ENCODE measurements around the gene MOV10L1. TPM values are rescaled to one million over a fixed set of nuclear protein-coding genes. Genes with fewer than 3 reads are reported as not detected.

MOV10L1 gene
- total and polyA plus RNA-seq, 2 experiments from 2014 or later: 0.73 to 1.8 TPM

DNA sequence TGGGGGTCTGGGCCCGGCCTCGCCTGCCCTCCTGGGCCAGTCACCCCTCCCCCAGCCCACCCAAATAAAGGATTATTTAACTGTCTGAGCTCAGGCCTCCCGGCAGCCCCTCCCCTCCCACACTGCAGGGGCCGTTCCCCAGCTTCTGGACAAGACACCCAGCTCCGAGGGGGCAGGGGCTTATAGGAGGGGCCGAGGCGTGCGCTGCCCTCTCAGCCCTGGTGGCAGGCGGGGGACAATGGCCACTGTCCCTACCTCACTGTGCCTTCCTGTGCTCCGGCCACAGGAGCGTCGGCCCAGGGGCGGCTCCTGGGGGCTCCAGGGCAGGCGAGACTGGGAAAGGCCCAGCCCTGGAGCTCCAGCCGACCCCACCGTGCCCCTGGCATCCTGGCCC, 108.8 kb downstream of the MOV10L1 start:
- TF ChIP-seq STAT1 (IDR thresholded peaks at IDR 0.05; ENCODE audit: unreplicated experiment): no peak
- TF ChIP-seq CREB1 (CRISPR knock-in tag; IDR thresholded peaks at IDR 0.05; ENCODE audit: low read depth): no peak
- no peak; the same call in 1 of the 2 replicates for TF ChIP-seq POLR2AphosphoS5 (IDR thresholded peaks at IDR 0.05; ENCODE audit: low read depth)
- no peak for TF ChIP-seq NANOG (IDR thresholded peaks at IDR 0.05; ENCODE audit: borderline replicate concordance)
- no peak for TF ChIP-seq JUNB (IDR thresholded peaks at IDR 0.05; ENCODE audit: unreplicated experiment)
- TF ChIP-seq, protein P1, sequence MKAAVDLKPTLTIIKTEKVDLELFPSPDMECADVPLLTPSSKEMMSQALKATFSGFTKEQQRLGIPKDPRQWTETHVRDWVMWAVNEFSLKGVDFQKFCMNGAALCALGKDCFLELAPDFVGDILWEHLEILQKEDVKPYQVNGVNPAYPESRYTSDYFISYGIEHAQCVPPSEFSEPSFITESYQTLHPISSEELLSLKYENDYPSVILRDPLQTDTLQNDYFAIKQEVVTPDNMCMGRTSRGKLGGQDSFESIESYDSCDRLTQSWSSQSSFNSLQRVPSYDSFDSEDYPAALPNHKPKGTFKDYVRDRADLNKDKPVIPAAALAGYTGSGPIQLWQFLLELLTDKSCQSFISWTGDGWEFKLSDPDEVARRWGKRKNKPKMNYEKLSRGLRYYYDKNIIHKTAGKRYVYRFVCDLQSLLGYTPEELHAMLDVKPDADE (IDR thresholded peaks at IDR 0.05): no peak
- no peak for TF ChIP-seq EZH2 (IDR thresholded peaks at IDR 0.05; ENCODE audit: low read depth, unreplicated experiment)
- no peak for TF ChIP-seq ZNF331 (CRISPR knock-in tag; IDR thresholded peaks at IDR 0.05; ENCODE audit: low read depth)
- TF ChIP-seq, protein P2, sequence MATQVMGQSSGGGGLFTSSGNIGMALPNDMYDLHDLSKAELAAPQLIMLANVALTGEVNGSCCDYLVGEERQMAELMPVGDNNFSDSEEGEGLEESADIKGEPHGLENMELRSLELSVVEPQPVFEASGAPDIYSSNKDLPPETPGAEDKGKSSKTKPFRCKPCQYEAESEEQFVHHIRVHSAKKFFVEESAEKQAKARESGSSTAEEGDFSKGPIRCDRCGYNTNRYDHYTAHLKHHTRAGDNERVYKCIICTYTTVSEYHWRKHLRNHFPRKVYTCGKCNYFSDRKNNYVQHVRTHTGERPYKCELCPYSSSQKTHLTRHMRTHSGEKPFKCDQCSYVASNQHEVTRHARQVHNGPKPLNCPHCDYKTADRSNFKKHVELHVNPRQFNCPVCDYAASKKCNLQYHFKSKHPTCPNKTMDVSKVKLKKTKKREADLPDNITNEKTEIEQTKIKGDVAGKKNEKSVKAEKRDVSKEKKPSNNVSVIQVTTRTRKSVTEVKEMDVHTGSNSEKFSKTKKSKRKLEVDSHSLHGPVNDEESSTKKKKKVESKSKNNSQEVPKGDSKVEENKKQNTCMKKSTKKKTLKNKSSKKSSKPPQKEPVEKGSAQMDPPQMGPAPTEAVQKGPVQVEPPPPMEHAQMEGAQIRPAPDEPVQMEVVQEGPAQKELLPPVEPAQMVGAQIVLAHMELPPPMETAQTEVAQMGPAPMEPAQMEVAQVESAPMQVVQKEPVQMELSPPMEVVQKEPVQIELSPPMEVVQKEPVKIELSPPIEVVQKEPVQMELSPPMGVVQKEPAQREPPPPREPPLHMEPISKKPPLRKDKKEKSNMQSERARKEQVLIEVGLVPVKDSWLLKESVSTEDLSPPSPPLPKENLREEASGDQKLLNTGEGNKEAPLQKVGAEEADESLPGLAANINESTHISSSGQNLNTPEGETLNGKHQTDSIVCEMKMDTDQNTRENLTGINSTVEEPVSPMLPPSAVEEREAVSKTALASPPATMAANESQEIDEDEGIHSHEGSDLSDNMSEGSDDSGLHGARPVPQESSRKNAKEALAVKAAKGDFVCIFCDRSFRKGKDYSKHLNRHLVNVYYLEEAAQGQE (IDR thresholded peaks at IDR 0.05; ENCODE audit: unreplicated experiment): no peak
- TF ChIP-seq, protein P3, sequence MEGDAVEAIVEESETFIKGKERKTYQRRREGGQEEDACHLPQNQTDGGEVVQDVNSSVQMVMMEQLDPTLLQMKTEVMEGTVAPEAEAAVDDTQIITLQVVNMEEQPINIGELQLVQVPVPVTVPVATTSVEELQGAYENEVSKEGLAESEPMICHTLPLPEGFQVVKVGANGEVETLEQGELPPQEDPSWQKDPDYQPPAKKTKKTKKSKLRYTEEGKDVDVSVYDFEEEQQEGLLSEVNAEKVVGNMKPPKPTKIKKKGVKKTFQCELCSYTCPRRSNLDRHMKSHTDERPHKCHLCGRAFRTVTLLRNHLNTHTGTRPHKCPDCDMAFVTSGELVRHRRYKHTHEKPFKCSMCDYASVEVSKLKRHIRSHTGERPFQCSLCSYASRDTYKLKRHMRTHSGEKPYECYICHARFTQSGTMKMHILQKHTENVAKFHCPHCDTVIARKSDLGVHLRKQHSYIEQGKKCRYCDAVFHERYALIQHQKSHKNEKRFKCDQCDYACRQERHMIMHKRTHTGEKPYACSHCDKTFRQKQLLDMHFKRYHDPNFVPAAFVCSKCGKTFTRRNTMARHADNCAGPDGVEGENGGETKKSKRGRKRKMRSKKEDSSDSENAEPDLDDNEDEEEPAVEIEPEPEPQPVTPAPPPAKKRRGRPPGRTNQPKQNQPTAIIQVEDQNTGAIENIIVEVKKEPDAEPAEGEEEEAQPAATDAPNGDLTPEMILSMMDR (conservative IDR thresholded peaks at IDR 0.05; ENCODE audit: low read depth in 2 of 2): no peak
- TF ChIP-seq EZH2phosphoT487 (IDR thresholded peaks at IDR 0.05; ENCODE audit: unreplicated experiment): no peak
- TF ChIP-seq, protein P4, sequence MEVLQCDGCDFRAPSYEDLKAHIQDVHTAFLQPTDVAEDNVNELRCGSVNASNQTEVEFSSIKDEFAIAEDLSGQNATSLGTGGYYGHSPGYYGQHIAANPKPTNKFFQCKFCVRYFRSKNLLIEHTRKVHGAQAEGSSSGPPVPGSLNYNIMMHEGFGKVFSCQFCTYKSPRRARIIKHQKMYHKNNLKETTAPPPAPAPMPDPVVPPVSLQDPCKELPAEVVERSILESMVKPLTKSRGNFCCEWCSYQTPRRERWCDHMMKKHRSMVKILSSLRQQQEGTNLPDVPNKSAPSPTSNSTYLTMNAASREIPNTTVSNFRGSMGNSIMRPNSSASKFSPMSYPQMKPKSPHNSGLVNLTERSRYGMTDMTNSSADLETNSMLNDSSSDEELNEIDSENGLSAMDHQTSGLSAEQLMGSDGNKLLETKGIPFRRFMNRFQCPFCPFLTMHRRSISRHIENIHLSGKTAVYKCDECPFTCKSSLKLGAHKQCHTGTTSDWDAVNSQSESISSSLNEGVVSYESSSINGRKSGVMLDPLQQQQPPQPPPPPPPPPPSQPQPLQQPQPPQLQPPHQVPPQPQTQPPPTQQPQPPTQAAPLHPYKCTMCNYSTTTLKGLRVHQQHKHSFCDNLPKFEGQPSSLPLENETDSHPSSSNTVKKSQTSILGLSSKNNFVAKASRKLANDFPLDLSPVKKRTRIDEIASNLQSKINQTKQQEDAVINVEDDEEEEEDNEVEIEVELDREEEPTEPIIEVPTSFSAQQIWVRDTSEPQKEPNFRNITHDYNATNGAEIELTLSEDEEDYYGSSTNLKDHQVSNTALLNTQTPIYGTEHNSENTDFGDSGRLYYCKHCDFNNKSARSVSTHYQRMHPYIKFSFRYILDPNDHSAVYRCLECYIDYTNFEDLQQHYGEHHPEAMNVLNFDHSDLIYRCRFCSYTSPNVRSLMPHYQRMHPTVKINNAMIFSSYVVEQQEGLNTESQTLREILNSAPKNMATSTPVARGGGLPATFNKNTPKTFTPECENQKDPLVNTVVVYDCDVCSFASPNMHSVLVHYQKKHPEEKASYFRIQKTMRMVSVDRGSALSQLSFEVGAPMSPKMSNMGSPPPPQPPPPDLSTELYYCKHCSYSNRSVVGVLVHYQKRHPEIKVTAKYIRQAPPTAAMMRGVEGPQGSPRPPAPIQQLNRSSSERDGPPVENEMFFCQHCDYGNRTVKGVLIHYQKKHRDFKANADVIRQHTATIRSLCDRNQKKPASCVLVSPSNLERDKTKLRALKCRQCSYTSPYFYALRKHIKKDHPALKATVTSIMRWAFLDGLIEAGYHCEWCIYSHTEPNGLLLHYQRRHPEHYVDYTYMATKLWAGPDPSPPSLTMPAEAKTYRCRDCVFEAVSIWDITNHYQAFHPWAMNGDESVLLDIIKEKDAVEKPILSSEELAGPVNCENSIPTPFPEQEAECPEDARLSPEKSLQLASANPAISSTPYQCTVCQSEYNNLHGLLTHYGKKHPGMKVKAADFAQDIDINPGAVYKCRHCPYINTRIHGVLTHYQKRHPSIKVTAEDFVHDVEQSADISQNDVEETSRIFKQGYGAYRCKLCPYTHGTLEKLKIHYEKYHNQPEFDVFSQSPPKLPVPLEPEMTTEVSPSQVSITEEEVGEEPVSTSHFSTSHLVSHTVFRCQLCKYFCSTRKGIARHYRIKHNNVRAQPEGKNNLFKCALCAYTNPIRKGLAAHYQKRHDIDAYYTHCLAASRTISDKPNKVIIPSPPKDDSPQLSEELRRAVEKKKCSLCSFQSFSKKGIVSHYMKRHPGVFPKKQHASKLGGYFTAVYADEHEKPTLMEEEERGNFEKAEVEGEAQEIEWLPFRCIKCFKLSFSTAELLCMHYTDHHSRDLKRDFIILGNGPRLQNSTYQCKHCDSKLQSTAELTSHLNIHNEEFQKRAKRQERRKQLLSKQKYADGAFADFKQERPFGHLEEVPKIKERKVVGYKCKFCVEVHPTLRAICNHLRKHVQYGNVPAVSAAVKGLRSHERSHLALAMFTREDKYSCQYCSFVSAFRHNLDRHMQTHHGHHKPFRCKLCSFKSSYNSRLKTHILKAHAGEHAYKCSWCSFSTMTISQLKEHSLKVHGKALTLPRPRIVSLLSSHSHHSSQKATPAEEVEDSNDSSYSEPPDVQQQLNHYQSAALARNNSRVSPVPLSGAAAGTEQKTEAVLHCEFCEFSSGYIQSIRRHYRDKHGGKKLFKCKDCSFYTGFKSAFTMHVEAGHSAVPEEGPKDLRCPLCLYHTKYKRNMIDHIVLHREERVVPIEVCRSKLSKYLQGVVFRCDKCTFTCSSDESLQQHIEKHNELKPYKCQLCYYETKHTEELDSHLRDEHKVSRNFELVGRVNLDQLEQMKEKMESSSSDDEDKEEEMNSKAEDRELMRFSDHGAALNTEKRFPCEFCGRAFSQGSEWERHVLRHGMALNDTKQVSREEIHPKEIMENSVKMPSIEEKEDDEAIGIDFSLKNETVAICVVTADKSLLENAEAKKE (CRISPR knock-in tag; IDR thresholded peaks at IDR 0.05): no peak
- no peak for TF ChIP-seq ZNF114 (CRISPR knock-in tag; IDR thresholded peaks at IDR 0.05)
- no peak overlapping the region for H3K4me3 Mint-ChIP-seq
- H3F3A ChIP-seq (replicated peaks; ENCODE audit: low read depth): peaks cover 14% of the 10 kb centered on the region

More for the DNA sequence above, 108.8 kb downstream of the MOV10L1 start:
- Histone ChIP-seq H3K79me2 (replicated peaks; ENCODE audit: insufficient read depth) (peaks cover 20% of the 10 kb centered on the region), H3K36me3 (ENCODE audit: insufficient read depth) (no peaks in the 10 kb centered on the region; the same call in 1 of the 2 replicates), H3K27me3 (ENCODE audit: insufficient read depth) (peaks cover 9% of the 10 kb centered on the region; the same call in 1 of the 2 replicates), H3K4me1 (ENCODE audit: insufficient read depth) (peaks cover 8% of the 10 kb centered on the region; the same call in 1 of the 2 replicates), H3K27ac (ENCODE audit: low read depth) (no peak overlapping the region), H3K4me3 (no peak overlapping the region), H4K20me1 (replicated peaks; ENCODE audit: insufficient read depth) (peaks cover 17% of the 10 kb centered on the region), H3K4me2 (no peak overlapping the region), H2AFZ (no peak overlapping the region), H3K9me2 (ENCODE audit: insufficient read depth) (no peaks in the 10 kb centered on the region)
- Mint-ChIP-seq H3K9me3 (peaks cover 2% of the 10 kb centered on the region; the same call in 1 of the 3 replicates), H3K36me3 (ENCODE audit: low read depth) (peaks cover 15% of the 10 kb centered on the region), H3K4me1 (peaks cover 12% of the 10 kb centered on the region), H3K27ac (no peak overlapping the region), H3K27me3 (ENCODE audit: insufficient read depth, low read depth, poor library complexity) (peaks cover 8% of the 10 kb centered on the region)
- ATAC-seq (no peak), DNase-seq (ENCODE audit: low spot score) (no peak)

Data from GM23338 (cell line).